Epithelial cell of proximal tubule (primary cell): Measurements from ENCODE around the gene F12. TPM values are rescaled to one million over a fixed set of nuclear protein-coding genes. Genes with fewer than 3 reads are reported as not detected.

Source experiments
- DNase-seq: peaks from one replicate; pipeline ENCODE4 v3.0.0-alpha.2; 2011; ENCODE audit warnings: low read depth
- H3K4me3 ChIP-seq: 2 replicates; pipeline ENCODE4 v1.5.1; 2011; ENCODE audit warnings: low read depth, mild to moderate bottlenecking, low read length
- CTCF ChIP-seq: conservative IDR thresholded peaks from 2 replicates; pipeline ENCODE4 v1.5.1; 2012; ENCODE audit warnings: low read depth, mild to moderate bottlenecking, low read length
- total RNA-seq: library from RNA; depleted of rRNA; stranded (reverse); fragments of >200 nt; gene quantifications from 2 replicates; pipeline ENCODE4 v1.2.3, GENCODE V29; 2015

F12 gene
- total RNA-seq, 1 donor from 2014 or later: 12.9 TPM

GRCh38 chr5:177455661-177456590 is 46.6 kb upstream of the F12 start:
- peak; percentile 90 for TF ChIP-seq CTCF
- peak overlapping the region; percentile 69 for H3K4me3 ChIP-seq
- peak; percentile 38 for DNase-seq

GRCh38 chr5:177455036-177455660 is 45.8 kb upstream of the F12 start:
- TF ChIP-seq CTCF: peak; percentile 60
- no peak for DNase-seq
- peak overlapping the region; percentile 69 for H3K4me3 ChIP-seq

- no peak for DNase-seq
- TF ChIP-seq CTCF: peak; percentile 84
- peak overlapping the region; percentile 69 for H3K4me3 ChIP-seq
Measured at GRCh38 chr5:177454397-177455035, 45.2 kb upstream of the F12 start.

- peak overlapping the region; percentile 69 for H3K4me3 ChIP-seq
- no peak for TF ChIP-seq CTCF
- DNase-seq: no peak
Measured at GRCh38 chr5:177453852-177454396, 44.6 kb upstream of the F12 start.

GRCh38 chr5:177452688-177453638 is 43.6 kb upstream of the F12 start:
- no peak overlapping the region for H3K4me3 ChIP-seq
- no peak for TF ChIP-seq CTCF
- no peak for DNase-seq
